ENCODE data around the gene WWOX. TPM values are rescaled to one million over a fixed set of nuclear protein-coding genes. Genes with fewer than 3 reads are reported as not detected.
A peak's percentile ranks its signal among the peaks of the same experiment; 100 is the strongest.

The WWOX gene
- total and polyA plus RNA-seq, 2 of the 13 experiments (the other 11 are each of a cell fraction or from before 2014, with no cell fraction given): 9.1 to 37.4 TPM

- TF ChIP-seq TCF7 (IDR thresholded peaks at IDR 0.05; ENCODE audit: low read depth) (peak; percentile 12; the same call in 1 of the 2 replicates), TEAD2 (CRISPR knock-in tag; IDR thresholded peaks at IDR 0.05) (no peak), ZNF142 (CRISPR knock-in tag; IDR thresholded peaks at IDR 0.05) (0 out of 2 replicates have a peak, but pooled peaks have one; percentile 63), TBX2 (CRISPR knock-in tag; IDR thresholded peaks at IDR 0.05; ENCODE audit: borderline replicate concordance) (0 out of 2 replicates have a peak, but pooled peaks have one; percentile 22), ZNF557 (CRISPR knock-in tag; IDR thresholded peaks at IDR 0.05) (peak; percentile 74; the same call in 1 of the 2 replicates), ADNP (CRISPR knock-in tag; IDR thresholded peaks at IDR 0.05) (peak; percentile 40; the same call in 1 of the 2 replicates), NR2F2 (IDR thresholded peaks at IDR 0.05; ENCODE audit: borderline replicate concordance, low read depth) (no peak), HDAC2 (CRISPR knock-in tag; IDR thresholded peaks at IDR 0.05) (peak; percentile 89), THAP11 (CRISPR knock-in tag; IDR thresholded peaks at IDR 0.05) (peak; percentile 76), THRA (CRISPR knock-in tag; IDR thresholded peaks at IDR 0.05; ENCODE audit: borderline replicate concordance) (peak; percentile 63; the same call in 1 of the 2 replicates), TOE1 (CRISPR knock-in tag; IDR thresholded peaks at IDR 0.05) (no peak), KDM1A (CRISPR knock-in tag; IDR thresholded peaks at IDR 0.05) (peak; percentile 75; the same call in 1 of the 2 replicates), ZNF501 (CRISPR knock-in tag; IDR thresholded peaks at IDR 0.05) (no peak), HINFP (CRISPR knock-in tag; IDR thresholded peaks at IDR 0.05; ENCODE audit: low read depth) (no peak), PREB (CRISPR knock-in tag; IDR thresholded peaks at IDR 0.05) (no peak), ZBTB43 (CRISPR knock-in tag; conservative IDR thresholded peaks at IDR 0.05) (peak; percentile 49; the same call in 1 of the 2 replicates), ZNF234 (CRISPR knock-in tag; conservative IDR thresholded peaks at IDR 0.05) (no peak), ZMAT5 (CRISPR knock-in tag; IDR thresholded peaks at IDR 0.05; ENCODE audit: borderline replicate concordance, low read depth) (no peak), ZNF121 (CRISPR knock-in tag; IDR thresholded peaks at IDR 0.05) (no peak), KAT8 (CRISPR knock-in tag; IDR thresholded peaks at IDR 0.05) (peak; percentile 65; the same call in 1 of the 2 replicates)
These were observed 630.2 kb downstream of the WWOX start (continued) for GRCh38 chr16:78729687-78730086.
